Measurements from ENCODE around the gene TMEM203.

TMEM203 gene

GRCh38 chr9:137193771-137194170 is 11.7 kb downstream of the TMEM203 start:
- DNase-seq (ENCODE audit: low spot score) = no peak

GRCh38 chr9:137192859-137193258 is 12.6 kb downstream of the TMEM203 start:
- DNase-seq (ENCODE audit: low spot score) = no peak

- DNase-seq (ENCODE audit: low spot score) = no peak
These were observed 13.0 kb downstream of the TMEM203 start for GRCh38 chr9:137192448-137192780.

GRCh38 chr9:137191691-137192447 is 13.6 kb downstream of the TMEM203 start:
- DNase-seq (ENCODE audit: low spot score) = no peak

- DNase-seq (ENCODE audit: low spot score) = no peak
These were observed 14.2 kb downstream of the TMEM203 start for GRCh38 chr9:137191245-137191644.

- no peak for DNase-seq (ENCODE audit: low spot score)
These were observed 15.1 kb downstream of the TMEM203 start for GRCh38 chr9:137190315-137190856.

GRCh38 chr9:137189297-137190295 is 15.9 kb downstream of the TMEM203 start:
- no peak for DNase-seq (ENCODE audit: low spot score)

GRCh38 chr9:137188490-137189296 is 16.8 kb downstream of the TMEM203 start, which contains the start of the genes ANAPC2 and SSNA1:
Gene ANAPC2, minus strand, starts transcription at chr9:137188560. Its CDS starts 28 bp downstream, at chr9:137188532.
Gene SSNA1, plus strand, starts transcription at chr9:137188676. Its CDS starts 51 bp downstream, at chr9:137188727.
- DNase-seq (ENCODE audit: low spot score) = peak; percentile 88

GRCh38 chr9:137188086-137188489 is 17.4 kb downstream of the TMEM203 start:
- no peak for DNase-seq (ENCODE audit: low spot score)

- no peak for DNase-seq (ENCODE audit: low spot score)
These were observed 18.1 kb downstream of the TMEM203 start for GRCh38 chr9:137187386-137187785.

- no peak for DNase-seq (ENCODE audit: low spot score)
These were observed 19.1 kb downstream of the TMEM203 start for GRCh38 chr9:137186385-137186784.

- DNase-seq (ENCODE audit: low spot score) = no peak
These were observed 19.5 kb downstream of the TMEM203 start for GRCh38 chr9:137185921-137186320.

GRCh38 chr9:137184881-137185660 is 20.4 kb downstream of the TMEM203 start:
- no peak for DNase-seq (ENCODE audit: low spot score)

GRCh38 chr9:137183980-137184595 is 21.4 kb downstream of the TMEM203 start:
- no peak for DNase-seq (ENCODE audit: low spot score)

GRCh38 chr9:137182836-137183235 is 22.6 kb downstream of the TMEM203 start:
- DNase-seq (ENCODE audit: low spot score) = no peak

- no peak for DNase-seq (ENCODE audit: low spot score)
These were observed 23.8 kb downstream of the TMEM203 start for GRCh38 chr9:137181680-137182079.

GRCh38 chr9:137180491-137180890 is 25.0 kb downstream of the TMEM203 start:
- DNase-seq (ENCODE audit: low spot score) = no peak

- no peak for DNase-seq (ENCODE audit: low spot score)
These were observed 25.7 kb downstream of the TMEM203 start for GRCh38 chr9:137179761-137180160.

- DNase-seq (ENCODE audit: low spot score) = no peak
These were observed 26.4 kb downstream of the TMEM203 start for GRCh38 chr9:137178939-137179630.
